Measurements from ENCODE around the gene ATP2A2.

The ATP2A2 gene

GRCh38 chr12:110304061-110304551 lies 23.1 kb downstream of the ATP2A2 start:
- no peak overlapping the region for H3K4me3 ChIP-seq (ENCODE audit: low read depth, low read length)
- no peak overlapping the region for H2AK5ac ChIP-seq (ENCODE audit: low read length)
- H3K14ac ChIP-seq (ENCODE audit: low read length), result no peak overlapping the region
- H3K79me1 ChIP-seq (ENCODE audit: low read length), result no peaks in the 10 kb centered on the region
- WGBS (ENCODE audit: extremely low coverage, insufficient coverage, insufficient read length), result no CpG with 5 or more reads among the region's 4 CpGs
- H4K12ac ChIP-seq (ENCODE audit: low read depth, low read length), result no peak overlapping the region
- H3K4me1 ChIP-seq (ENCODE audit: control insufficient read depth in 1 of 2, insufficient read depth in 2 of 2, low read length in 2 of 2), result peaks cover 0 to 3% of the 10 kb centered on the region in 2 experiments
- H4K8ac ChIP-seq (ENCODE audit: low read depth, low read length), result no peak overlapping the region
- no peaks in the 10 kb centered on the region for H3K27me3 ChIP-seq (ENCODE audit: insufficient read depth, low read length)
- peaks cover 3% of the 10 kb centered on the region for H3K79me2 ChIP-seq (ENCODE audit: control insufficient read depth, insufficient read depth, low read length, poor library complexity)
- no peak overlapping the region for H3K27ac ChIP-seq (ENCODE audit: low read depth, low read length)
- no peak for DNase-seq
- no peak overlapping the region for H3K4me2 ChIP-seq (ENCODE audit: low read length)
- no peak overlapping the region for H2BK5ac ChIP-seq (ENCODE audit: low read depth, low read length, poor library complexity)
- H3K9ac ChIP-seq (ENCODE audit: low read length), result no peak overlapping the region
- peaks cover 27 to 29% of the 10 kb centered on the region in 2 experiments for H3K36me3 ChIP-seq (ENCODE audit: control insufficient read depth in 1 of 2, insufficient read depth in 2 of 2, low read length in 2 of 2)
- H3K4ac ChIP-seq (ENCODE audit: low read depth, low read length), result peak overlapping the region; percentile 61
- no peaks in the 10 kb centered on the region for H3K9me3 ChIP-seq (ENCODE audit: insufficient read depth, low read depth, low read length)
- no peak overlapping the region for H3K23ac ChIP-seq (ENCODE audit: low read length)
- H2BK120ac ChIP-seq (ENCODE audit: insufficient read depth, low read length, poor library complexity), result no peak overlapping the region
- no peak overlapping the region for H3K18ac ChIP-seq (ENCODE audit: low read length)
- H2AFZ ChIP-seq (ENCODE audit: insufficient read depth, low read length, poor library complexity), result no peak overlapping the region
- H2BK12ac ChIP-seq (ENCODE audit: low read length), result no peak overlapping the region
- H4K91ac ChIP-seq (ENCODE audit: low read depth, low read length), result no peak overlapping the region

- peaks cover 3% of the 10 kb centered on the region for H3K79me2 ChIP-seq (ENCODE audit: control insufficient read depth, insufficient read depth, low read length, poor library complexity)
- no peak overlapping the region for H4K91ac ChIP-seq (ENCODE audit: low read depth, low read length)
- H2BK120ac ChIP-seq (ENCODE audit: insufficient read depth, low read length, poor library complexity), result no peak overlapping the region
- no peak overlapping the region for H3K23ac ChIP-seq (ENCODE audit: low read length)
- no peaks in the 10 kb centered on the region for H3K79me1 ChIP-seq (ENCODE audit: low read length)
- H2AFZ ChIP-seq (ENCODE audit: insufficient read depth, low read length, poor library complexity), result no peak overlapping the region
- no peak overlapping the region for H4K8ac ChIP-seq (ENCODE audit: low read depth, low read length)
- H3K27me3 ChIP-seq (ENCODE audit: insufficient read depth, low read length), result no peaks in the 10 kb centered on the region
- H3K4me2 ChIP-seq (ENCODE audit: low read length), result no peak overlapping the region
- peak overlapping the region; percentile 4 for H3K4ac ChIP-seq (ENCODE audit: low read depth, low read length)
- no peak overlapping the region for H4K12ac ChIP-seq (ENCODE audit: low read depth, low read length)
- no peaks in the 10 kb centered on the region for H3K9me3 ChIP-seq (ENCODE audit: insufficient read depth, low read depth, low read length)
- peaks cover 0 to 3% of the 10 kb centered on the region in 2 experiments for H3K4me1 ChIP-seq (ENCODE audit: control insufficient read depth in 1 of 2, insufficient read depth in 2 of 2, low read length in 2 of 2)
- peak in 1 of 2 donors; percentile 20 for DNase-seq
- H2BK12ac ChIP-seq (ENCODE audit: low read length), result no peak overlapping the region
- no peak overlapping the region for H3K14ac ChIP-seq (ENCODE audit: low read length)
- H3K18ac ChIP-seq (ENCODE audit: low read length), result no peak overlapping the region
- no peak overlapping the region for H3K27ac ChIP-seq (ENCODE audit: low read depth, low read length)
- no peak overlapping the region for H2AK5ac ChIP-seq (ENCODE audit: low read length)
- H3K36me3 ChIP-seq (ENCODE audit: control insufficient read depth in 1 of 2, insufficient read depth in 2 of 2, low read length in 2 of 2), result peaks cover 16 to 21% of the 10 kb centered on the region in 2 experiments
- WGBS (ENCODE audit: extremely low coverage, insufficient coverage, insufficient read length), result no CpG with 5 or more reads among the region's 3 CpGs
- no peak overlapping the region for H2BK5ac ChIP-seq (ENCODE audit: low read depth, low read length, poor library complexity)
- no peak overlapping the region for H3K4me3 ChIP-seq (ENCODE audit: low read depth, low read length)
- no peak overlapping the region for H3K9ac ChIP-seq (ENCODE audit: low read length)
Observed at GRCh38 chr12:110307372-110307771, 26.3 kb downstream of the ATP2A2 start.

- Histone ChIP-seq H3K27ac (ENCODE audit: low read depth, low read length) (no peak overlapping the region), H4K8ac (ENCODE audit: low read depth, low read length) (no peak overlapping the region), H3K79me2 (ENCODE audit: control insufficient read depth, insufficient read depth, low read length, poor library complexity) (peaks cover 3% of the 10 kb centered on the region), H2AK5ac (ENCODE audit: low read length) (no peak overlapping the region), H4K12ac (ENCODE audit: low read depth, low read length) (no peak overlapping the region), H3K4ac (ENCODE audit: low read depth, low read length) (no peak overlapping the region), H2BK12ac (ENCODE audit: low read length) (no peak overlapping the region), H3K23ac (ENCODE audit: low read length) (no peak overlapping the region), H3K14ac (ENCODE audit: low read length) (no peak overlapping the region), H3K79me1 (ENCODE audit: low read length) (no peaks in the 10 kb centered on the region), H3K4me3 (ENCODE audit: low read depth, low read length) (no peak overlapping the region), H3K9me3 (ENCODE audit: insufficient read depth, low read depth, low read length) (no peaks in the 10 kb centered on the region), H3K4me2 (ENCODE audit: low read length) (no peak overlapping the region), H4K91ac (ENCODE audit: low read depth, low read length) (no peak overlapping the region), H2BK120ac (ENCODE audit: insufficient read depth, low read length, poor library complexity) (no peak overlapping the region), H3K9ac (ENCODE audit: low read length) (no peak overlapping the region), H3K4me1 (ENCODE audit: control insufficient read depth in 1 of 2, insufficient read depth in 2 of 2, low read length in 2 of 2) (peaks cover 0 to 3% of the 10 kb centered on the region in 2 experiments), H2AFZ (ENCODE audit: insufficient read depth, low read length, poor library complexity) (no peak overlapping the region), H3K36me3 (ENCODE audit: control insufficient read depth in 1 of 2, insufficient read depth in 2 of 2, low read length in 2 of 2) (peaks cover 6 to 12% of the 10 kb centered on the region in 2 experiments), H3K27me3 (ENCODE audit: insufficient read depth, low read length) (no peaks in the 10 kb centered on the region), H2BK5ac (ENCODE audit: low read depth, low read length, poor library complexity) (no peak overlapping the region), H3K18ac (ENCODE audit: low read length) (no peak overlapping the region)
- DNase-seq, result no peak
Observed at GRCh38 chr12:110310763-110311162, 29.7 kb downstream of the ATP2A2 start.

- no peak overlapping the region for H2AK5ac ChIP-seq (ENCODE audit: low read length)
- WGBS (ENCODE audit: extremely low coverage, insufficient coverage, insufficient read length), result no CpG with 5 or more reads among the region's 6 CpGs
- peaks cover under 1 to 8% of the 10 kb centered on the region in 2 experiments for H3K36me3 ChIP-seq (ENCODE audit: control insufficient read depth in 1 of 2, insufficient read depth in 2 of 2, low read length in 2 of 2)
- H3K79me1 ChIP-seq (ENCODE audit: low read length), result peaks cover 2% of the 10 kb centered on the region
- H3K27me3 ChIP-seq (ENCODE audit: insufficient read depth, low read length), result no peaks in the 10 kb centered on the region
- no peak overlapping the region for H3K23ac ChIP-seq (ENCODE audit: low read length)
- no peak overlapping the region for H3K4me3 ChIP-seq (ENCODE audit: low read depth, low read length)
- no peak overlapping the region for H3K4ac ChIP-seq (ENCODE audit: low read depth, low read length)
- H3K14ac ChIP-seq (ENCODE audit: low read length), result no peak overlapping the region
- no peak overlapping the region for H2BK12ac ChIP-seq (ENCODE audit: low read length)
- no peak overlapping the region for H3K4me2 ChIP-seq (ENCODE audit: low read length)
- H3K4me1 ChIP-seq (ENCODE audit: control insufficient read depth in 1 of 2, insufficient read depth in 2 of 2, low read length in 2 of 2), result peaks cover 2 to 3% of the 10 kb centered on the region in 2 experiments
- H2BK120ac ChIP-seq (ENCODE audit: insufficient read depth, low read length, poor library complexity), result no peak overlapping the region
- no peak overlapping the region for H3K18ac ChIP-seq (ENCODE audit: low read length)
- no peak overlapping the region for H2AFZ ChIP-seq (ENCODE audit: insufficient read depth, low read length, poor library complexity)
- no peak overlapping the region for H2BK5ac ChIP-seq (ENCODE audit: low read depth, low read length, poor library complexity)
- no peak overlapping the region for H4K8ac ChIP-seq (ENCODE audit: low read depth, low read length)
- H3K27ac ChIP-seq (ENCODE audit: low read depth, low read length), result no peak overlapping the region
- H3K79me2 ChIP-seq (ENCODE audit: control insufficient read depth, insufficient read depth, low read length, poor library complexity), result no peaks in the 10 kb centered on the region
- no peak overlapping the region for H3K9ac ChIP-seq (ENCODE audit: low read length)
- DNase-seq, result no peak
- H4K12ac ChIP-seq (ENCODE audit: low read depth, low read length), result no peak overlapping the region
- no peaks in the 10 kb centered on the region for H3K9me3 ChIP-seq (ENCODE audit: insufficient read depth, low read depth, low read length)
- no peak overlapping the region for H4K91ac ChIP-seq (ENCODE audit: low read depth, low read length)
Observed at GRCh38 chr12:110311903-110312302, 30.9 kb downstream of the ATP2A2 start.

Data from trophoblast cell (in vitro differentiated cells and primary cell).